ENCODE data around the gene XPNPEP1.

The XPNPEP1 gene

GRCh38 chr10:109947111-109947920 is 24.0 kb upstream of the XPNPEP1 start:
- DNase-seq: no peak

- DNase-seq: no peak
Measured at GRCh38 chr10:109946680-109947079, 23.4 kb upstream of the XPNPEP1 start.

GRCh38 chr10:109945473-109946177 is 22.3 kb upstream of the XPNPEP1 start:
- no peak for DNase-seq

- DNase-seq: no peak
Measured at GRCh38 chr10:109944613-109945012, 21.3 kb upstream of the XPNPEP1 start.

- DNase-seq: no peak
Measured at GRCh38 chr10:109941236-109941862, 18.0 kb upstream of the XPNPEP1 start.

GRCh38 chr10:109940553-109940952 is 17.2 kb upstream of the XPNPEP1 start:
- DNase-seq: no peak

- no peak for DNase-seq
Measured at GRCh38 chr10:109940117-109940516, 16.8 kb upstream of the XPNPEP1 start.

GRCh38 chr10:109939315-109939961 is 16.1 kb upstream of the XPNPEP1 start:
- no peak for DNase-seq

GRCh38 chr10:109937460-109938065 is 14.3 kb upstream of the XPNPEP1 start:
- no peak for DNase-seq

- DNase-seq: no peak
Measured at GRCh38 chr10:109934958-109935793, 11.9 kb upstream of the XPNPEP1 start.

GRCh38 chr10:109933984-109934565 is 10.8 kb upstream of the XPNPEP1 start:
- no peak for DNase-seq

GRCh38 chr10:109932968-109933367 is 9.7 kb upstream of the XPNPEP1 start:
- no peak for DNase-seq

- no peak for DNase-seq
Measured at GRCh38 chr10:109932391-109932790, 9.1 kb upstream of the XPNPEP1 start.

- DNase-seq: no peak
Measured at GRCh38 chr10:109931163-109931562, 7.9 kb upstream of the XPNPEP1 start.

GRCh38 chr10:109929501-109930219 is 6.3 kb upstream of the XPNPEP1 start:
- no peak for DNase-seq

GRCh38 chr10:109928475-109928891 is 5.2 kb upstream of the XPNPEP1 start:
- DNase-seq: no peak

GRCh38 chr10:109926825-109927224 is 3.5 kb upstream of the XPNPEP1 start:
- no peak for DNase-seq

- no peak for DNase-seq
Measured at GRCh38 chr10:109926061-109926745, 2.9 kb upstream of the XPNPEP1 start.

- no peak for DNase-seq
Measured at GRCh38 chr10:109924967-109925620, 1.8 kb upstream of the XPNPEP1 start.

GRCh38 chr10:109924087-109924486 is 776 bp upstream of the XPNPEP1 start:
- DNase-seq: no peak
